ENCODE data around the gene LPP.
"Not testable (repeated sequence)": the region's sequence is repeated elsewhere in the genome, so short reads cannot be mapped to it uniquely, and the experiment has no call there.

LPP gene

DNA sequence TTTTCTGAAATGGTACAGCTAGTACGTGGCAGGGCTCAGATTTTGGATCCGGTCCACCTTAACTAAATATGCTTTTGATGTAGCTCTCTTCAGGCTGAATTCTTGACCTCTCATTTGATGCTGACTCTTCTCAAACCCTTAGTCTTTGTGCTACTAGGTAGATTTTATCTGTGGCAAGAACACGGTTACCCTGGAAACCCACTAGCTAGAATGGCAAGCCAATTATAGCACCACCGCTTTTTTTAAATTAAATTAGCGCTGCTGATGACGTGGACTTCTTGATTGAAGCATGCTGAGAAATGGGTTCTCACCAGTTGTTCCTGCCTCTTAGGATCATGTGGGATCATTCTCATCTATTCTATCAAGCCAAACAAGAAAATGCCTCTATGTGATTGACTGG, 421.5 kb downstream of the LPP start:
- no peak for DNase-seq

DNA sequence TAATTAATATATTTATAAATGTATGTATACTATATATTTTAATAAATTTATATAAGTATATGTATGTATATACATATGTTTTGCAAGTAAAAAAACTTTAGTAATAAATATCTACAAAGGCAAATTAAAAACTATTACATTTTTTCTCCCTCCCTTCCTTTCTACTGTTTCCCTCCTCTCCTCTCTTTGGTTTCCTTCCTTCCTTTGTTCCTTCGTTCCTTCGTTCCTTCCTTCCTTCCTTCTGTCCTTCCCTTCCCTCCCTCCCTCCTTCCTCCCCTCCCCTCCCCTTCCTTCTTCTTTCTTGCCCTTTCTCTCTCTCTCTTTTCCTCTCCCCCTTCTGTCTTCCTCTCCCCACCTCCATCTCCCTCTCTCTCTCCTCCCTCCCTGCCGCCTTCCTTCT, 423.6 kb downstream of the LPP start:
- no peak for DNase-seq

DNA sequence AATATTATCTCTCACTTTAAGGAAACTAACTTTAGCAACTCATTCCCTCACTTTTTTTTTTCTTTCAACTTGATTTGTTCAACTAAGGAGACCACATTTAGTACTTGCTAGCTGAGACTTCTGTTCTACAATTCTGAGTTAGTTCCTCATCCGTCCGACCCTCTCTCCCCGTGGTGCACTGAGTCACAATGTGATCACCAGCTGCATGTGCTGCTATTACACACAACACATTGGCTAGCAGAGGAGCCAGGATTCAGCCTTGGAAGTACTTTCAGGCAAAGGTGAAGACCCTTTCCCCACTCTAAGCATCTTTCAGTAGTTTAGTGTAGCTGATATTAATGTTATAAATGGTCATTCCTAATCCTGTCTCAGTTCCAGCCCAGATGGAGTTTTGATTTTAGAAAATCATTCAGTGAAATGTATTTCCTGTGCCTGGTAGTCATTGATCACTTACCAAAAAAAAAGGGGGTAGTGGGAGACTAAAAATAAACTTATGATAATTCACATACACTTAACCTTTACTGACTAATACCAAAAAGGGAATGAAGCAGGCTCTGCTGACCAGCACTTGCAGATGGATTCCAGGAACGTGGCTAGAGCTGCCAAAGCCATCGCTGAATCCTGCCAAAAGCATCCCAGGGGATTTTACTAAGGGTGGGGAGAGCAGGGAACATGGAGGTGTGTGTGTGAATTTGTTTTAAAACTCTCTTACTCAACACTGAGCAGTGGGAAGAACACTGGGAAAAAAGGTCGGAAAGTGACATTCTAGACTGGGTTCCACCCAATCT, 424.8 kb downstream of the LPP start:
- no peak for DNase-seq

DNA sequence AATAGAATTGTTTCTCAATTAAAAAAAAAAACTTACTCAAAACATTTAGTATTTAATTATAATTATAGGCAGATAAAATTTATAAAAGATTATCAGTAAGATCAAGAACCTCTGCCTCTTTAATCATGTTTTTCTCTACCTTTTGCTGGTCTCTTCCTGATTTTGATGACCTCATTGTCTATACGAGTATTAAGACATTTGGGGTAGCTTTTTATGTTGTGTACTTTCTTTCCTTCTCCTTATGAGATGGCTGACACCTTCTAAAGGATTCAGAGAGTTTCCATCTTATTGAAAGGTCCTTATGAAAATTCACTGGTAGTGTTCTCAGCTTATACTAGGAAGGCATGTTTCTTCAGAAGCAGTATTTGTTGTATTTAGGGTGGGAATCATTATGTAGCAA, 426.3 kb downstream of the LPP start:
- no peak for DNase-seq

DNA sequence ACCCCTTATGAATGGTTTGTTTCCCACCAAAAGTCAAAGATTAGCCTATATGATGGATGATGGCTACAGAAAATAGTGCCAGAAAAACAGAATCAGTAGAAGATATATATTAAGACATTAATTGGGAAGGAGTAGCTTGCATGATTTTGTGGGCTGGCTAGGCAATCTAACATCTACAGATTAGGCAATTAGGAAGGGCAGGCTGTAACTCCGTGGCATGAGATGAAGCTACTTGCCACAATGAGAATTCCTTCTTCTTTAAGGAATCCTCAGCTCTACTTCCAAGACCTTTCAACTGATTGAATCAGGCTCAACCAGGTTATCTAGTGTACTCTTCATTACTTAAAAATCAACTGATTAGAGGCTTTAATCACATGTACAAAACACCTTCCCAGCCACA, 426.7 kb downstream of the LPP start:
- DNase-seq = no peak

DNA sequence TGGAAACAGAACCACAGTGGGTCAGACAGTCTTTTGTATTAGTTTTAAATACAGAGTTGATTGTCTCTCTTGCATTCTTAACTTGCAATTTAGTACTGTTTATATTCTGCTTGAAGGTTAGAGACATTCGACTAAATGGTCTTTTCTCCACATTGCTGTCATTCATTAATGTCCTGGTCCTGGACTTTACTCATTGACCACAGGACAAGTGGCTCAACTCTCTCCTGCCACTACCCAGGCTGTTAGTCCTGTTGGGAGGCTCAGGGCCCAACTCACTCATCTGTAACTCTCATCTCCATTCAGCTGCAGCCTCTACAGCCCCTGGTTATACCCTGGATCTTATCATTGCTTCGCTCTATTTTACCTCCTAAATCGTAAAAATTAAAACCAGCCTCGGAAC, 427.4 kb downstream of the LPP start:
- no peak for DNase-seq

DNA sequence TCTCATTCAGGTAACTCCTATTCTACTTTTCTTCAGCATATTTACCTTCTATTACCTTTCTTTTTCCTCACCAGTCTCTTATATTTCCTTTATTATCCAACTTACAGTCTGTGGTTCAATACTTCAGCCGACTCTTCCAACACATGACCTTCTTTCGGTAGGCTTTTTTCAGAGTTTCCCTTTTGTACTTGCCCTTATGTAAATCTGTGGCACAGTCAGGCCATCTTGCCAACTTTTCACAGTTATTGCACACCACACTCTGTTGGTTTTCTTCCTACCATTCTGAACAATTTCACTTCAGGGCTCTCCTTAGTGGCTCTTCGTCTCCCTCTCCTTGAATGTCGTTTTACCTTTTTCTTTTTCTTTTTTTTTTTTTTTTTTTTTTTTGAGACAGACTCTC, 427.8 kb downstream of the LPP start:
- no peak for DNase-seq

DNA sequence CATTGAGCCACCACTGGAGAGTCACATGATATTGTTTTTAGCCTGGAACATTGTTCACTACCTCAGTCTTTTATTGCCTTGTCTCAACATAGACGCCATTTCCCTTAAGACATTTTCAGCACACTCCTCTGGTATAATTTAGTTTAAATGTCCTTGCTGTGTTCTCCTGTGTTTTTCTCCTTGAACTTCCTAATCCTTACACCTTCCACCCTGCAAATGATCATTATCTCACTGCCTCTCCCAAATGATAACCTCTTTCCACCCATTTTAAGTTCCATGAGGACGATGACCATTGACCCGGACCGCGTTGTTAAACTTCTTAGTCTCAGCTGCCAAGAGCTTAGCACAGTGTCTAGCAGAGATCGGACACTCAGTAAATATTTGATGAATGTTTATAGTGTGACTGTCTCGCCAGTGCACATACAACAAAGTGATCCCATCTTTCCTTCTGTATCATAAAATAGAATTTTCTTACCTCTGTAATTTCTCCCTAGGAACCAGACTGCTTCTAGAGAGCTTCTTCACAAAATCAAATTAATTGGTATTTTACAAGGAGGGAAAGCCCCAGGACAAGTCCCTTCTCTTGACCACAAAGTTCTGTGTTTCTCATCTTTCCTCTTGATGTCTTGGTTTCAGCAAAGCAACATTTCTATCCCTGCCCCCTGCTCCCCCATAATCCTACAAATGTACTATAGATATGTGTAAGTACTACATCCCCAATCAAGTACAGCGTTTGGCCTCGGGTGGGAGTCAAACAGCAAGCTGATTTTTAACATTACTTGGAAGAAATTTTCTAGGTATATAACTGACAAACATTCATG, 429.6 kb downstream of the LPP start:
- DNase-seq = no peak

DNA sequence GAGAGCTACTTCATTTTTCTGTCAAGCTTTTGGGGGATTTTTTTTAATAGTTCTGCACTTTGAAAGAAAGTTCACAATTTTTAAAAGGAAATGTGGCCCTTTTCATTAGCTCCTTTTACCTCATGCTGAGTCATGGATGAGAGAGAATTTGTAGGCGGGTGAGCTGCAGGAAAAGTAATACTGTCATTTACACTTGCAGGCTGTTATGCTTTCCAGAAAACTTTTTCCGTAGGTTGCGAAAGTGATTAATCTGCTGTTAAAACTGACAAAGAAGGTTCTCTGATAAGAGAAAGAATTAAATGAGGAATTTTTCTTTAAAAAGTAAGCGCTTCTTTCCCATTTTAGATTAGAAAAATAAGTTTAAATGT, 430.2 kb downstream of the LPP start:
- no peak for DNase-seq

DNA sequence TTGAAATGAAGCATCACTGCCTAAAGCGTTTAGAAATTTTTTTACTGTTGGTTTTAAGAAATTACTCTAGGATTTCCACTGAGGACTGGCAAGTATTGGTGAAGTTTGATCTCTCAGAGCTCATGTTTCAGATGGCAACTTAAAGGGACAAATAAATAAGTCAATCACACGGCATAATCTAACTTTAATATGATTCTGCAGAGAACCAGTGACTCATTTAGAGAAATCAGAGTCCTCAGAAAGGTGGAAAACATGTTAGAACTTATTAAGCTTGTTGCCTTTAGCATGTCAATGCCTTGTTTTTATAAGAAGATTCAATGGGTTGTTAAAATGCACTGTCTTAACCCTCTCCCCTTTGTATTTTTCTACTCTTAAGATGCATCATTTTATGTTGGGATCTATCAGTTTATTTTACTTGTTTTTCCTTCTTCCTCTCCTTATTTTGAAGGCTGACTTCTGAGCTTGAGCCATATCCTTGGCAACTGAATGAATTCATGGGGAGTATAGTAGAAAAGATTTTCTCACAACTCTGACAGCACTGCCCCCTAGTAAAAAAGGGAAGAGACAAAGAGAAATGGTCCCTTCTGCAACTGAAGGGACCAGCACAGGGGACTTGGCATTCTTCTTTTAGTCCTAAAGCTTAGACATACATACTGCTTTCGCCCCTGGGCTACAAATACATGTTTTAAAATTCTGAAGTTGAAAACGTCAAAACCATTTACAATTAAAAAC, 431.2 kb downstream of the LPP start:
- DNase-seq = no peak

DNA sequence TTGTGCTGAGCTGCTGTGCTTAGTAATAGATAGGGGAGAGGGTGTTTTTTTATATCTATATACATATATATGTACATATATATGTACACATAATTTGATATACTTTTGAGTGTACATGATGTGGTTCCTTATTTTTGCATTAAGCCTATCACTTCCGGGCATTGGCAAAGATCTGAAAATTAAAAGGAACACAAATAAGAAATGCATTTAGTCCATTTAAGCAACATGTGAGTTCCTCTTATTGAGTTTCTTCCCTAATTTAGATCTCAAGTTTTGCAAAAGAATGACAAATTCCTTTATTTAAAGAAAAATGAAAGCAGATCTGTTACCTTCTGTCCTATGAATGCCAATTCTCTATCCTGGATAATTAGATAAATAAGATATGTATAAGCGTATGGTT, 435.1 kb downstream of the LPP start:
- DNase-seq = no peak

DNA sequence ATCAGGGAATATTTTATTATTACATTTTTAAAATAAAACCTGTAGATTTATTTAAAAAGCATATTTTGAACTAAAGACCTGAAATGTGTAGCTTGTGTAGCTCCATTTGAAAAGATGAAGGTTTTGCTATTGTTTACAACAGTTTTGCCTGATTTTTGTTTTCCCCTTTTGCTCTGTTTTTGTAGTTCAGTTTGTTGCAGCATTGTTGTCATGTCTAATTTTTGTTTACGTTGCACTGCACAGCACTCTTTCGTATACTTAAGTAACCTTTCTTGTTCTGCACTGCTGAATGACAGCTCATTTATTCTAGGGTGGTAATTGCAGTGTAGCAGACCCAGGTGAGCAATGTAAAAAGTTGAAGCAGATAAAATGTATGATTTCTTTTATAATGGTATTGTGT, 435.8 kb downstream of the LPP start:
- no peak for DNase-seq

DNA sequence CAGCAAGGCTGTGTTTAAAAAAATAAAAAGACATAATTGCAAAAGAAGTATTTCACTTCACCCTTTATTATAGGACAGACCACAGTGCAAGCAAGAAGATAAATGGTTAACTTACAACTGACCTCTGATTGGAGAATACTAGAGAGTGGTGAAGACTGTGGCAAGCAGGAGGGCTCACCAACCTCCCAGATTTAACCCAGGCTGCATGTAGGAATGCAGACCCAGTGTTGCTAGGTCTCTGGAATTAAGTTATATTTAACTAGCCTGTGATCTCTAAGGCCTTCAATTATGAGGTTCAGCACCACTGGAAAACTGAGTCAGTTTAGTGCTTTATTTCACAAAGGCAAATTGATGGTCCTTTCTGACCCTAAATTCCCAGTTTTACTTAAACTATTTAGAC, 436.6 kb downstream of the LPP start:
- no peak for DNase-seq

DNA sequence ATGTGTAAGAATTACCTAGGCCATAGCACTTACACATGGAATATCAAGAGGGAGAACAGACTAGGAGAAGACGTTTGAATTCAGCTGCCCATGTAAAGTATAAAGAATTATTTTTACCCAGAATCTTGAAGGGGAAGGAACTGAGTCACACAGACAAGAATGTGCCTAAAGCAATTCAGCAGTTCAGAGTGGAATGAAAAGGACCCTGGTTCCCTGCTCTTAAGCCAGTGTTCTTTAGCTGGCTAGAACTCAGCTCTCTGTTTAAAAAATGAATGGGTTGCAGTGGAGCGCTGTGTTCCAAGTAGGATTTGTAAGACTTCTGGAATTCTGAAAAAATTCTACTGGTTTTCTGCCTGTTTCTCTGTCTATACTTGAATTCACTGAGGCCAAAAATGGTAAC, 440.2 kb downstream of the LPP start:
- DNase-seq = no peak

DNA sequence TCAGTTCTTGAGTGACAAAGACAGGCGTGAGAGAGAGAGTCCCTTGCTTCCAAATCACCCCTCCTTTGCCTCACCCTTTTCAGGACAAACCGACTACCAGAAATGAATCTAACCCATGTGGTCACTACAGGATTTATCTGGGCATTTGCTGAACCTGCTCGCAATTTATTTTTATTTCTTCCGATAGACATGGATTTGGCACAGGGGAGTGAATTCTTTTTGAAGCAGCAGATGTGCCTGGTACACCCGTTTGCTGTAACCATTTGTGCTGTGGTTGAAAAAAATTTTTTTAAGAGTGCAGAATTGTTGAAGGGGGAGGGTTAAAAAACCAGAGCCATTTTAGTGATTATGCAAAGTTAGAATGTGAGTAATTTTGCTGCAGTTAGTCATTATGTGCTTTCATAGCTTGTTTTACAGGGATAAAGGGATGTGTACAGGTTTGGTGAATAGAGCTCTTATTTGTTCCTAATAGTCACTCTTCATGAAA, 442.0 kb downstream of the LPP start:
- no peak for DNase-seq

DNA sequence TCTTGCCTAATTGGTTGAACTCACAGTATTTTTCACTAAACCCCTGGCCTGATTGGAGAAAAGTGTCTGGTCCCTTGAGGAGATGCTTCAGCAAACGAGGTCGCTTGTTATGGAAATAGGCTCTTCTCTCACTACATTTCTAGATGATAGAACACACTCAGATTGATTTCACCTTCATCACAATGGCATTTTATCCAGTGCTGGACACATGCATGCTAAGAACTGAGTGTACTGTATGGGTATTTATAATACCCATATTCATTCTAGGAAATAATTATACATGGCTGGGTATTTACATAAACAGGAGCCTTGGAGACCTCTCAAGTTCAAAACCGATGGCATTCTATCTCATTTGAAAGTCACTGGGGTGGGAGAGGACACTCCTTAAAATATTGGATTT, 444.9 kb downstream of the LPP start:
- DNase-seq = no peak

DNA sequence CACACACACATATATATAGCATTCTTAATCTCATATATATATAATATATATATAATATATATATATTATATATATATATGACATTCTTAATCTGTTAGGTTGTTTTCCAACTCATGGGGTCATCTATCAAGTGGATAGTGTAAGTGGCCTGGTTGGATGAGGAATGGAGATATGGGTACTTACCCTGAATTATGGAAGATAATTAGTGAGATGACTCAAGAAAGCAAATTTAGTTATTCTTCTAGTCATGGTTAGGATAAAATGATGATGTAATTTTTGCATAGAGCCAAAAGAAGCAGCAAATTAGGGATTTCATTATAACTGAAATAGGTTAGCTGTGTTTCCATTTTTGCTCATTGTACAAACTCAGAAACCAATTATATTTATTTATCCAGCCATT, 448.2 kb downstream of the LPP start:
- DNase-seq = no peak

DNA sequence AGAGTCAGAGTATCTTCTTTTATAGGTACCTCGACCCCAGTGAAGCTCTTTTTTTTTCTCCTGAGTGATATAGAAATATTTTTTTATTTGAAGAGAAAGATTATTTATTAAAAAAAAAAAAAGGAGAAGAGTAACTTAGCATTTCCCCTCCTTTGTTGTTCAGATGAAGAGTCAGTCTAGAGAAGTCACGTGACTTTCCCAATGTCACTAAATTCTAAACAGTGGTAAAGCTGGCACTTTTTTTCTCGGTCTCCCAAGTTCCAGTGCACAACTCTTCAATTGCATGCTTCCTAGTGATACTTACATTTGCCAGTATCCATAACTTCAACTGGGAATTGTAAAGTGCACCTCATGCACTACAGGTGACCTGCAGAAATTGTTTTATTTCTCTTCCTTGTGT, 448.7 kb downstream of the LPP start:
- no peak for DNase-seq

DNA sequence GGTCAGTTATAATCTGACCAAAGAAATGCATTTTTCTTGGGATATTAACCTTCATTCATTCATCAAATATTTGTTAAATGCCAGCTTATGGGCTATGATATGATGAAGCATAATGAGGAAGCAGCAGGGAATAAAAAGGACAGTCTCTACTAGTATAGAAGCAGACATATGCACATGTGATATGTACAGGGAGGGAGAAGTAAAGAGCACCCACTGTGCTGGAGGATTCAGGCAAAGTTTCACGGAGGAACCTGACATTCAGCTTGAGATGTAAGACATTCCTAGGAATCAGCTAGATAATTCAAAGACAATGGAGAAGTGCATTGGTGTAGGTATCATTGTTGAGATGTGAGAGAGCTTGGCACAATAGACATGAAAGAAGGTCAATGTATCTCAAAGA, 450.7 kb downstream of the LPP start:
- no peak for DNase-seq

DNA sequence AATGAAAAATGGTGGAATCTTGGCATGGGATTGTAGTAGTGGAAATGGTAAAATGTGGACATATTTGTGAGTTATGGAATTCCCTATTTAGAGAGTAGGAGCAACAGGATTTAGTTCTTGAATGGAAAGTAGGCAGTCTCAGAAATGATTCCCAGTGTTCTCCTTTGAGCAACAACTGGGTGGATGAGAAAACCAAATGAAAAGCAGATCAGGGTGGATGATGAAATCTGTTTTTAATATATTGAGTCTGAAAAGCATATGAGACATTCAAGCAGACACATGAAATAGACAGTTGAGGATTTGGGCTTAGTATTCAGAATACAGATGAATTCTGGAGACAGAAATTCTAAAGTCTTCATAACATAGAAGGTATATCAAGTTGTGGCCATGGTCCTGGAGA, 451.3 kb downstream of the LPP start:
- DNase-seq = no peak

DNA sequence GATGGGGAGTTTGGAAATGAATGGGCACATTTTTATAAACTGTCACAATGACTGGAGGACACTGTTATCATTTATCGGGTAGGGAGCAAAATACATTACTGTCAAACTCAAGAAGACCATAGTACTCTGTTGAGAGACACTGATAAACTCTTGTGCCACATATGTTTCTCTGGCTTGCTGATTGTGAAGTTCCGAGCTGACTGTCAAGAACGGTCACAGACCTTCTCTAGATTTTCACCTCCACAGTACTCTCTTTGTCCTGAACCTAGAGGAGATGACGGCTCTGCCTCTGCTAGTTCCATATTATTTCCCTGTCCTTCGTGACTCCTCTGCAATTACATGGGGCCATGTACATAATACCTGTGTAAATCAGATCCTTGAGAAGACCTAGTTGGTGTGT, 451.9 kb downstream of the LPP start:
- no peak for DNase-seq

DNA sequence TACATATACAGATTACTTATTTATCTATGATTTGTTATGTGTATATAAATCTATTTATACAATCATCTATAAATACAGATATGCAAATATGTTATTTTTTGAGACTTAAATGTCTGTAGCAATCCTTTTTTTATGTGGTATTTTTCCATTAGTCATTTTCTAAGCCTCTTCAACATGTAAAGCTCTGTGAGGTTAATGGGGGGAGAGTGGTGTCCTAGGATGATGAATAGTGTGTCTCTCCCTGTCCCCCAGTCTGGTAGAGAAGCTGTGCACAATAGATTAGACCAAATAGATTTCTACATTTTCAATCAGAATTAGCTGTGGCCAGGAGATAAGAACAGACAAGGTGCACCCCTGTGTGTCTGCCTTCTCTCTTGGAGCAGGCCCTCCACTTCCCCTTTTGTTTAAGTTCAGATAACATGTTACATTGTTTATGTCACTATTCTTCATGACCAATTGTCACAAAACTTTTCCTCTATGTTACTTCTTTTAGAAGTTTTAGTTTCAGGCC, 453.9 kb downstream of the LPP start:
- no peak for DNase-seq

DNA sequence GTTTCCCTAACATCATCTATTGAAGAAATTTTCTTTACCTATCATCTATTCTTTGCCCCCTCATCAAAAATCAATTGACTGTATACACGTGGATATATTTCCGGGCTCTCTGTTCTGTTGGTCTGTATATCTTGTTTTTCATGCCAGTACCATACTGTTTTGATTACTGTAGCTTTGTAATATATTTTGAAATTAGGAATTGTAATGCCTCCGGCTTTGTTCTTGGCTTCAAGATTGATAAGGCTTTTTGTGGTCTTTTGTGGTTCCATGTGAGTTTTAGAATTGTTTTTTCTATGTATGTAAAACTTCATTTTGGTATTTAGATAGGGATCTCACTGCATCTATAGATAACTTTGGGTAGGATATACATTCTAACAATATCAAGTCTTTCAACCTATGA, 454.4 kb downstream of the LPP start:
- no peak for DNase-seq

DNA sequence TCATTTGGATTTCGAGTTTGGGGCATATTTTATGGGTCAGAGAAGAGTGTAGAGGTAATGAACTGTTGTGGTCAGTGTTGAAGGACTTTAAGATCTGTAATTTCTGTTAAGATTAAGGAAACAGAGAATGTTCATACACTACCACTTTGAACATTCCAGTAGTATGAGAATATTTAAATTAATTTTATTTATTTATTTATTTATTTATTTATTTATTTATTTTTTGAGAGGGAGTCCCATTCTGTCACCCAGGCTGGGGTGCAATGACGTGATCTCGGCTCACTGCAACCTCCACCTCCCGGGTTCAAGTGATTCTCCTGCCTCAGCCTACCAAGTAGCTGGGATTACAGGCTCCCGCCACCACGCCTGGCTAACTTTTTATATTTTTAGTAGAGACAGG, 459.8 kb downstream of the LPP start:
- DNase-seq = not testable (repeated sequence)
